ENCODE measurements around the gene RNASEH2A.

DNA sequence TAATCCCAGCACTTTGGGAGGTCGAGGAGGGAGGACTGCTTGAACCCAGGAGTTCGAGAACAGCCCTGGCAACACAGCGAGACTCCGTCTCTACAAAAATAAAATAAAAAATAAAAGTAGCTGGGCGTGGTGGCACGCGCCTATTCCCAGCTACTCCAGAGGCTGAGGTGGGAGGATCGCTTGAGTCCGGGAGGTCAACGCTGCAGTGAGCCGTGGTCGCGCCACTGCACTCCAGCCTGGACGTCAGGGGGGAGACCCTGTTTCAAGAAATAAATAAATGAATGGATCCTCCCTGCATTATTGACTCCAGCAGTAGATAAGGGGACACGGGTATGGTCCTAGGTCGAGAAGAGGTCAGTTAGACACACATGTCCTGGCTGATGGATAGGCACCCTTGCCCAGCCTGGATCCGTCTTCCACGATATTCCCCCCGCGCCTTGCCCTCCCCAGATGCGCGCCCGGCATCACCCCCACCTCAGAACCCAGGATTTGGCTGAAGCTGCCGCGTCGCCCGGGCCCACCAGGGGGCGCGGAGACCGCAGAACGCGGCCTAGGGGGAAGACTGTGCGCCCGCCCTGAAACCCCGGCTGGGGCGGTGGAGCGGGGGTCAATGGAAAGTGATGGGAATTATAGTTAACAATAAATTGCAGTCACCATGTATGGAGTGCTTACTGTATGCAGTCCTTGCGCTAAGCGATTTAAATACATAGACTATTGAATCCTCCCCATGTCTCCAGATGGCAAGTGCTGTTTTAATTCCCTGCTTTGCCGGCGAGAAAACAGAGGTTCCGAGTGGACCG lies 29.0 kb upstream of the RNASEH2A start:
- TF ChIP-seq, protein P1, sequence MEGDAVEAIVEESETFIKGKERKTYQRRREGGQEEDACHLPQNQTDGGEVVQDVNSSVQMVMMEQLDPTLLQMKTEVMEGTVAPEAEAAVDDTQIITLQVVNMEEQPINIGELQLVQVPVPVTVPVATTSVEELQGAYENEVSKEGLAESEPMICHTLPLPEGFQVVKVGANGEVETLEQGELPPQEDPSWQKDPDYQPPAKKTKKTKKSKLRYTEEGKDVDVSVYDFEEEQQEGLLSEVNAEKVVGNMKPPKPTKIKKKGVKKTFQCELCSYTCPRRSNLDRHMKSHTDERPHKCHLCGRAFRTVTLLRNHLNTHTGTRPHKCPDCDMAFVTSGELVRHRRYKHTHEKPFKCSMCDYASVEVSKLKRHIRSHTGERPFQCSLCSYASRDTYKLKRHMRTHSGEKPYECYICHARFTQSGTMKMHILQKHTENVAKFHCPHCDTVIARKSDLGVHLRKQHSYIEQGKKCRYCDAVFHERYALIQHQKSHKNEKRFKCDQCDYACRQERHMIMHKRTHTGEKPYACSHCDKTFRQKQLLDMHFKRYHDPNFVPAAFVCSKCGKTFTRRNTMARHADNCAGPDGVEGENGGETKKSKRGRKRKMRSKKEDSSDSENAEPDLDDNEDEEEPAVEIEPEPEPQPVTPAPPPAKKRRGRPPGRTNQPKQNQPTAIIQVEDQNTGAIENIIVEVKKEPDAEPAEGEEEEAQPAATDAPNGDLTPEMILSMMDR (IDR thresholded peaks at IDR 0.05) = peak; percentile 96 to 98 (median 97)
- TF ChIP-seq POLR2A (IDR thresholded peaks at IDR 0.05) (peak; percentile 21), POLR2AphosphoS5 (IDR thresholded peaks at IDR 0.05) (peak; percentile 81)
